Measurements from ENCODE around the gene COBL.

Gene COBL

DNA sequence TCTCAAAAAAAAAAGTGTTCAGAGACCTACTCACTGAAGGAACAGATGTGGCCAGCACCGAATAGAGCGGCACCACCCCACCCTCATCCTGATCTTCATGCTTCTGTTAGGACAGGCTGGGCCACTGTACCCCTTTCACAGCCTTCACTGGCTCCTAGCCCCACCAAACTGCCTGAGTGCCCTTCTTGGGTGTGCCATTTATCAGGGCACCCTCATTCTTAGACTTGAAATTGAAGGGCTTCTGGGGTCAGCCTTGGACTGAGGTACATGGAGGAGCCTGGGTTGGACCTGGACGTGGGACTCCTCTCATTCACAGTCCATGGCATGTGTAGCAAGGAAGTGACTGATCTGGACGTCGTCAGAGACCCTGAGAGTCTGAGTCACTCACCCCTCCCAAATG, 190.3 kb downstream of the COBL start:
- DNase-seq (ENCODE audit: low spot score) (no peak), ATAC-seq (ENCODE audit: low read depth) (no peak)
- Histone ChIP-seq H3K9me3 (ENCODE audit: severe bottlenecking) (no peaks in the 10 kb centered on the region), H3K4me1 (ENCODE audit: insufficient read depth, poor library complexity, severe bottlenecking) (peaks cover 10% of the 10 kb centered on the region), H3K27ac (ENCODE audit: poor library complexity, severe bottlenecking) (no peak overlapping the region), H3K27me3 (ENCODE audit: insufficient read depth, poor library complexity, severe bottlenecking) (no peaks in the 10 kb centered on the region), H3K36me3 (ENCODE audit: low read depth) (no peaks in the 10 kb centered on the region), H3K4me3 (ENCODE audit: severe bottlenecking) (no peak overlapping the region)
- TF ChIP-seq, protein P1, sequence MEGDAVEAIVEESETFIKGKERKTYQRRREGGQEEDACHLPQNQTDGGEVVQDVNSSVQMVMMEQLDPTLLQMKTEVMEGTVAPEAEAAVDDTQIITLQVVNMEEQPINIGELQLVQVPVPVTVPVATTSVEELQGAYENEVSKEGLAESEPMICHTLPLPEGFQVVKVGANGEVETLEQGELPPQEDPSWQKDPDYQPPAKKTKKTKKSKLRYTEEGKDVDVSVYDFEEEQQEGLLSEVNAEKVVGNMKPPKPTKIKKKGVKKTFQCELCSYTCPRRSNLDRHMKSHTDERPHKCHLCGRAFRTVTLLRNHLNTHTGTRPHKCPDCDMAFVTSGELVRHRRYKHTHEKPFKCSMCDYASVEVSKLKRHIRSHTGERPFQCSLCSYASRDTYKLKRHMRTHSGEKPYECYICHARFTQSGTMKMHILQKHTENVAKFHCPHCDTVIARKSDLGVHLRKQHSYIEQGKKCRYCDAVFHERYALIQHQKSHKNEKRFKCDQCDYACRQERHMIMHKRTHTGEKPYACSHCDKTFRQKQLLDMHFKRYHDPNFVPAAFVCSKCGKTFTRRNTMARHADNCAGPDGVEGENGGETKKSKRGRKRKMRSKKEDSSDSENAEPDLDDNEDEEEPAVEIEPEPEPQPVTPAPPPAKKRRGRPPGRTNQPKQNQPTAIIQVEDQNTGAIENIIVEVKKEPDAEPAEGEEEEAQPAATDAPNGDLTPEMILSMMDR (IDR thresholded peaks at IDR 0.05; ENCODE audit: poor library complexity, severe bottlenecking): no peak

DNA sequence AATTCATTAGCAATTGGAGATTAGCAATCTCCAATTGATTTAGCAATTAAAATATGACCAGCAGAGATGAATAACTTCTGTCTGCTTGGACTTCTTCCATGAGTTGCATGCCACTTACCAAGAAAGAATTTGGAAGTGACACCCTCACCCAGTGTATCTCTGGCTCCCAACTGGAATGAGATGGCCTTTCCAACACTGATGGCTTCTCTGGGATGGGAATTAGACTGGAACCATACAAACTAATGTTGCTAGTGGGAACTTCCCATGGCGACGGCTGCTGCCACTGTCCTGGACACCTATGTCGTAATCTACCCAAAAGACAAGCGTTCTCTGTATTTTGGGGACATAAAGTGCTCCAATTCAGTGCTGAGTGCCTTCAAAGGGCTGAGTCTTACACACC, 192.3 kb downstream of the COBL start:
- Histone ChIP-seq H3K36me3 (ENCODE audit: low read depth) (no peaks in the 10 kb centered on the region), H3K27me3 (ENCODE audit: insufficient read depth, poor library complexity, severe bottlenecking) (no peaks in the 10 kb centered on the region), H3K4me3 (ENCODE audit: severe bottlenecking) (no peak overlapping the region), H3K27ac (ENCODE audit: poor library complexity, severe bottlenecking) (peak overlapping the region; percentile 38), H3K9me3 (ENCODE audit: severe bottlenecking) (no peaks in the 10 kb centered on the region), H3K4me1 (ENCODE audit: insufficient read depth, poor library complexity, severe bottlenecking) (peaks cover 10% of the 10 kb centered on the region)
- TF ChIP-seq, protein P1 (IDR thresholded peaks at IDR 0.05; ENCODE audit: poor library complexity, severe bottlenecking): no peak
- DNase-seq (ENCODE audit: low spot score): no peak
- no peak for ATAC-seq (ENCODE audit: low read depth)

DNA sequence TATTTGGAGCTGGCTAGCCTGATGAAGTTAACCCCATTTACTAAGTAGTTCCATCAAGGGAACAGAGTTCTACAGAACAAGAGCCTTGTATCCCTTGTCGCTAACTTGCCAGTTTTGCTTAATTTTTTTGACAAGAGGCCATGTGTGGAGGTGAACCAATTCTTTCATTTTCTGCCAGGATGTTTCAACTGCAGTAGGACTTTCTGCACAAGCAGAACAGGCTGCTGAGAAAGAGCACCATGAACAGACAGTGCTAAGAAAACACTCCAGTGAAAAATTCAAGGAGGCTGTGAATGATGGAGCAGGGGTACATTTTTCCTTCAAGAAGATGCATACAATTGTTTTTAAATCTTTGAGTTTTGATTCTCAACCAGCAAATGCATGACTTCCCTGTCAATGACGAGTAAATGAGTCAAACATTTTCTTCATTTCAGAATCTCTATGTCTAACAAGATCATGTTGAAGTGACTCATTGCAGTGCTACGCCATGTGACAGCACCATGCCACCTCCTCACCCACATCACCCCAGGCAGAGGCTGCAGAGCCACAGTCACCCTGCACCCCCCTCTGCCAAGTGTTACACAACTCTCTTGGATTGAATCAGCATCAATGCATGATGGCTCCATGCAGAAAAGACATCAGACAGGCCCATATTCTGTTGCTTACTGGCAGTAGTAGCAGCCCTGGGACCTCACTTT, 193.1 kb downstream of the COBL start:
- peaks cover 10% of the 10 kb centered on the region for H3K4me1 ChIP-seq (ENCODE audit: insufficient read depth, poor library complexity, severe bottlenecking)
- DNase-seq (ENCODE audit: low spot score): peak; percentile 93
- H3K4me3 ChIP-seq (ENCODE audit: severe bottlenecking): no peak overlapping the region
- H3K27me3 ChIP-seq (ENCODE audit: insufficient read depth, poor library complexity, severe bottlenecking): no peaks in the 10 kb centered on the region
- ATAC-seq (ENCODE audit: low read depth): peak; percentile 100
- peak overlapping the region; percentile 38 for H3K27ac ChIP-seq (ENCODE audit: poor library complexity, severe bottlenecking)
- H3K36me3 ChIP-seq (ENCODE audit: low read depth): no peaks in the 10 kb centered on the region
- TF ChIP-seq, protein P1 (IDR thresholded peaks at IDR 0.05; ENCODE audit: poor library complexity, severe bottlenecking): no peak
- H3K9me3 ChIP-seq (ENCODE audit: severe bottlenecking): no peaks in the 10 kb centered on the region

DNA sequence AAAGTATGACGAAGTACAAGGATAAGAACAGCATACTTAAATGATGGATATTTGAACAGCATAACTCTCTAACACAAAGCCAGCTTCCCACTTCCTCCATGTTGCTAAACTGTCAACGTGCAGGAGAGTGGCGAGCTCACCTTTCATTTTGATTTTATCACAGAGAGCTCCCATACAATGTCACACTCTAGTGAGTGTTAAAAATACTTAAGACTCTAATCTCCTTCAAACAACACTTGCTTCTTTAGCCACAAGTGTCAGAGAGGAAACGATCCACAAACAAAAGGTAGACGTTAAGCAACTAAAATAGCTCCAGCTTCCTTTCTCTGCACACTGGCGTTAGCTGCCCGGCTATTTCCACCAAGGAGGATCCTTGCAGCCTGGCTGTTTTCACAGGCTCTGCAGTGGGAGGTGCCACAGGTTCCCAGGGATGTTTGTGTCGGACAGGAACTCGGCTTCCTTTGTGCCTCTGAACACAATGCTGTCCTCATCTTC, 194.6 kb downstream of the COBL start:
- Histone ChIP-seq H3K4me3 (ENCODE audit: severe bottlenecking) (no peak overlapping the region), H3K9me3 (ENCODE audit: severe bottlenecking) (no peaks in the 10 kb centered on the region), H3K27me3 (ENCODE audit: insufficient read depth, poor library complexity, severe bottlenecking) (no peaks in the 10 kb centered on the region), H3K4me1 (ENCODE audit: insufficient read depth, poor library complexity, severe bottlenecking) (peaks cover 10% of the 10 kb centered on the region), H3K36me3 (ENCODE audit: low read depth) (no peaks in the 10 kb centered on the region), H3K27ac (ENCODE audit: poor library complexity, severe bottlenecking) (no peak overlapping the region)
- no peak for DNase-seq (ENCODE audit: low spot score)
- TF ChIP-seq, protein P1 (IDR thresholded peaks at IDR 0.05; ENCODE audit: poor library complexity, severe bottlenecking): no peak
- ATAC-seq (ENCODE audit: low read depth): no peak
